Measurements from ENCODE around the gene AKAP5.
A peak's percentile ranks its signal among the peaks of the same experiment; 100 is the strongest.

The AKAP5 gene

DNA sequence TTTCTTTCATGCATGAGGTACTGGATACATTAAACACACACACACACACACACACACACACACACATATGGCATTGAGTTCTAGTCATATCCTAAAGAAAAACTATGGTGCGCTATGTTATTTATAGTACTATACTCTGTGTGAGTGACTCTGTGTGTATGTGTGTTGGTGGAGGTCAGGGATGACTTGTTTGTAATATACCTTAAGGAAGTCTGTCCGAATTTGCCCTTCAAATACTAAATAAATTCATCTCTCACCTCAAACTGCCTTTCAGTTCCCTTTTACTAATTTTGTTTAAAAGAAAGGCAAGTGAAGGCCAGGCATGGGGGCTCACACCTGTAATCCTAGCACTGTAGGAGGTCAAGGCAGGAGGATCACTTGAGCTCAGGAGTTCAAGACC is 2.1 kb upstream of the AKAP5 start:
- DNase-seq, result no peak

DNA sequence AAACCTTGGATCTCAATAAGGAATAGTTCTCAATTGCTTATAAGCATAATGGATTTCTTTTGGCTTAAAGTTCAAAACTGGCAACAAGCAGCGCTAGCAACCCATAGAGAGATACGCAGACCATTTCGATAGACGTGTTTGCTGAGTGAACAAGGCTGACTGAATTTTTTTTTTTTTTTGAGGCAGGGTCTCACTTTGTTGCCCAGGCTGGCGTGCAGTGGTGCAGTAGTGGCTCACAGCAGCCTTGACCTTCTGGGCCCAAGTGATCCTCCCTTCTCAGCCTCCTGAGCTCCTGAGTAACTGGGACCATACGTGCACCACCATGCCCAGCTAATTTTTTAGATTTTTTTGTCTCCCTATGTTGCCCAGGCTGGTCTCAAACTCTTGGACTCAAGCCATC is 1.4 kb upstream of the AKAP5 start:
- no peak for DNase-seq

DNA sequence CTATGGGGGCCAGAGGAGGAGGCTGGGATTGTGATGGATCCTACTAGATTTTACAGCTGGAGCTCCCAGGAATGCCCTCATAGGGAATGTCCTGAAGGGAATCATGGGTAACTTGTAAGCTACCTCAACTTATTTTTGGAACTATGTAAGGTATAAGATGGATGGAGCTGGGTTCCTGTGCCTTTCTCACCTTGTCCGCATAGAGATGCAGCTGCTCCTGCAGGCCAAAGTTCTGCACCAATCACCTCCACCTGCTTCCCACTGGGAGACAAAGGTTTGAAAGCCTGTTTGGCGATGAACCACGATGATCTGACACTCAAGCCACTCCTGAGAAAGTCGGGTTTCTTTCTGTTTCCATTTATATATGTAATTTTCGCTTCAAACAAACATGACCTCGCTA is 648 bp upstream of the AKAP5 start:
- DNase-seq, result no peak

DNA sequence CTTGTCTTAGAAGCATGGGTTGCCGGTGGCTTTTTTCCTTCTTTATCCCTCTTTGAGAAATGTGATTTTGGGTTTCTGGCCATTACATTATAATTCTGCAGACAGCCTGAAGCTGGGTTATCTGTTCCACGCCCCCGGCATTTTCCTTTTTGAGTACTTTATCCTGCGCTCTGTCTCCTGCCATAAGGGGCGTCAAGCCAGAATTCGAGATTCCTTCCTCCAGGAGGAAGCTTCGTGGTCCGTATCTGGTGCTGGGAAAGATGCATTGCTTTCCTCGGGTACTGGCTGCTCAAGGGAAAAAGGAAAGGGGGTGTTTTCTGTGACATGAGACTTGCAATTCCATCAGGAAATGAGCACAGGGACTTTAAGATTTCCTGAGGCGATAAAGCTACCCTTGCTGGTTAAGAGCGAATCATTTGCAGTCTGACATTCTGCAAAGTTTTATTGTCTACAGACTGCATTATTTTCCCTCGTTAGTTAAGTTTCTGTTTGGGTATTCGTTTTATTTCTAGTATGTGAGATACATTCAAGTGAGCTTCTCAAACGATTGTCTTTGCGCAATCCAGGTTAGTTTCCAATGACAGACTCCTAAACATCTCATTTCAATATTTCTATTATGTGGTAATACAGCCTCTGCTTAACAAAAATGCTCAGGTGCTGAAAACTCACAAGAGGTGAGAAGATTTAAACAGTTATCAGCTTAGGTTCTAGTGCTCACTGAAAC is 694 bp downstream of the AKAP5 start:
- peak; percentile 62 for DNase-seq

DNA sequence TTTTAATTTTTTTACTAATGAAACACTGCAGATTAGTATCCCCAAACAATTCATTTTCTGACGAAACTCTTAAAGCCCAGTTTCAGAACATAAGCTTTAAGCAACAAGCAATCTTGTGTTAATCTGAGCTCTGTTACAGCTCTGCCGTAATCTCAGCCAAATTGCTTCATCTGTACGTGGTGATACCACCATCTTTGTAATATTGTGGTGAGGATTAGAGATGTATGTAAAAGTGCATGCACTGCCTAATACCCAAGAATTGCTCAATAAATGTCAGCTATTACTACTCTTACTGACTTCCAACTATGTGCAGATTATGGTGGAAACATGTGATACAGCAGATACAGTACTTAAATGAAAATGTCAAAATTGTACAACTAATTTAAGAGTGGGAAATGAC is 1.8 kb downstream of the AKAP5 start:
- DNase-seq, result no peak

DNA sequence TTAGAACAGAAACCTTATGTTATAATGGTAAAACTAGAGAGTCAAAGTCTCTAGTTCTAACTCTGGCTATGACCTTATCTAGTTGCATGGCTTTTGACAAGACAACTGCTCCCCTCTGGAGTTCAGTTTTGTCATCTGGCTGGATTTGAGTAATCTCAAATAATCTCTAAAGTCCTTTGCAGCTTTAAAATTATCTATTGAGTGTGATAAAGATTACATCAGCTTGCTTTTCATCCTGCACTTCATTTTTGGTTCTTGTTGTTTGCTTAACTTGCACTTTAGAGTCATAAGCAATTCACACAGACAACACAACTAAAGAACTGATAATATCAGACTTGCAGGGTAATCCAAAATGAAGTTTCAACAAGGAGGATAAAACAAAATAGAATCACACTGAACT is 2.3 kb downstream of the AKAP5 start:
- no peak for DNase-seq

DNA sequence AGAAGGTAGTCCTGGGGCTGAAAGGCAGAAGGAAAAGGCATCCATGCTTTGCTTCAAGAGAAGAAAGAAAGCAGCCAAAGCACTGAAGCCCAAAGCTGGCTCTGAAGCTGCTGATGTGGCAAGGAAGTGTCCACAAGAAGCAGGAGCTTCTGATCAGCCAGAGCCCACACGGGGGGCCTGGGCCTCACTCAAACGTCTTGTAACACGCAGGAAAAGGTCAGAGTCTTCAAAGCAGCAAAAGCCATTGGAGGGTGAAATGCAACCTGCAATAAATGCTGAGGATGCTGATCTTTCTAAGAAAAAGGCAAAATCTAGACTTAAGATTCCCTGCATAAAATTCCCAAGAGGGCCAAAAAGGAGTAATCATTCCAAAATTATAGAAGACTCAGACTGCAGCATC is 3.2 kb downstream of the AKAP5 start:
- no peak for DNase-seq

DNA sequence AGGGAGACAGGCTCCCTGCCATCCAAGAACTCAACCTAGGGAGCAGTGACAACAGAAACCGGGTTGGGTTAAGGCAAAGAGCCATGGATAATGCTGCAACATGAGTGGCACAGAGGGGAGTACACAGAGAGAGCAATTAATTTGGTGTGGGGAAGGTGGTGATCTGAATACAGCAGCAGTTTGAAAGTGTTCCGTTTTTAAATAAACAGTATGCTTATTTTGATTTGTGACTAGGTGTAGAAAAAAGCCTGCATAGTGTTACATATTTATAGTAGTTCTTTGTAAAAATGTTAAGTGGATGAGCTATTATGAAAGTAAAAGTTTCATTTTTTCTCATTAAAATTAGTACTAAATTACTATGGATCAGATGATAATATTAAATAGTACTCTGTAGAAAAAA is 8.7 kb downstream of the AKAP5 start:
- no peak for DNase-seq

DNA sequence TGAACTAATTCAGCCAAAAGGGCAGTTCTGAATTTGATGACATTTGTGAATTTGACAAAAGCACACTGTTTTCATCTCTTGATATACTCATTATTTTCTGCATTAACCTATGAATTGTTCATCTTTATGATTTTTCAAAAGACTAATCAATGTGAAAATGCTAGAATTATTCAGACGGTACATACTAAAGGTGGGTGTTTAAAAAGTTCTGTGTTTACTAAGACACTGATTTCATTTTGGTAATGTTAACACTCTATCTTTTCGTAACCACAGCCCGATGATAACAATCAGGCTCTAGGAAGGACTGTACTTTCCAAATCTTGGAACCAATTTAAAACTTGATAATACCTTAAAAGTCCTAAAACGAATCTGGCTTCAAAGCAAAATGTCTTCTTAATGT is 9.4 kb downstream of the AKAP5 start:
- no peak for DNase-seq

DNA sequence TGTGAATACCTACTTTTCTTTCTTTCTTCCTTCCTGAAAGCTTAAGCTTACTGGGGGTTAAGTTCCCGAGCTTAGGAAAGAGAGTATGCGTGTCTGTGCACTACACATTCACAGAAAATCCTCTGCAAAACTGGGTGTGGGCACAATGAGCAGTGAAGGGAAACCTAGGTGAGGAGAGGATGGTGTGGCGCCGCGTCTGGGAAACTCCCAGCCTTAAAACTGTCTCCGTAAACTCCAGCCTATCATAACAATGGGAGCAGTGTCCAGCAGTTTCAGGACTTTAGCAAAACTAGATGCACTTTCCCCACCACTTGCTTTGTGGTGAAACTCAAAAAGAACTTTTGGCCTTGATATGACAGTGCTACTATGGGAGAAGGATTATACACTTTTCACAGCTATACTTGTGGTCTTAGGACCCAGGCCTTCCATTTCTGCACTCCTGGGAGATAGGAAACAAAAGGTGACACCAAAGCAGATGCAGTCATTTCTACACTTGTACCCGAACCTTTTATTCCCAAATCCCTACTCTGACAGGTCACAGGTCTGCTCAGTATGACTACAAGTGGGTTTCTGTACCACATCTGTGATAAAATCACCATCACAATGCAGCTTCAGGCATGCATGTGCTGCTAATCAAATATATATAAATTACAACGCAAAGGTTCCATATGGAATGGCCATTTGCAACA is 10.4 kb downstream of the AKAP5 start:
- DNase-seq, result no peak

DNA sequence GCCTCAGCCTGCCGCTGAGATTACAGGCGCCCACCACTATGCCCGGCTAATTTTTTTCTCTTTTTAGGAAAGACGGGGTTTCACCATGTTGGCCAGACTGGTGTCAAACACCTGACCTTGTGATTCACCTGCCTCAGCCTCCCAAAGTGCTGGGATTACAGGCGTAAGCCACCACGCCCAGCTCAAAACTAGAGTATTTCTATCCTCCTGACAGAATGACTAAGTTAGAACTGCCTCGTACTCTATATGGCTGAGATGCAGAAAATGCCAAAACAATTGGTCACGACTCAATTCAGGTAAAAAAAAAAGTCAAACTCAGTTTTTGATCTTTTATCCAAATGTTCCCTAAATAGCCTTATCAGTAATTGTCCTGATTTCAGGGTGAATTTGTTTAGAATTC is 11.1 kb downstream of the AKAP5 start:
- no peak for DNase-seq

DNA sequence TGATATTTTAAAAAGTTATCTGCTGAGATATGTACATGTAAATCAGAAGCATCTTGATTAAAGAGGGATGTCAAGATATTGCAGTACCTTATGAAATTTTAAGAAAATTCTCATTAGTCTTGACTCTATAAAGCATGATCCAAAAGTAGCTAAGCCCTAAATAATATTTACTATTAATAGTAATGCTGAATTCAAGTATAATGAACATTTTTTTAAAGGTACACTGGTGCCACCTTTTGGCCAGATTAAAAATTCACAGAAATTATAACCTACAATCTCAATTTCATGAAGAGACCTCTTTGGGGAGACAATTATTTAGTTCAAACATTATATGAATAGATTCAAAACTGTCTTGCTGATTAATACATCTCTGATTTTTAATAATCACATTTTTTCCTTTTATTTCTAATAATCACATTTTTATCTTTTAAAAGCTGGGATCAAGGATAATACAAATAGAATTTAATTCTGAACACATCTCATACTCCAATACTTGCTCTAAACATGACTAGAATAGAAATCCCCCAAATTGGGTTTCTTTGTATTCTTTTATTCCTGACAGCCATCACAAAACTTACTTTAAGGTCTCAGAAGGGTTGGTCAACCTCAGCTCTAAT is 13.4 kb downstream of the AKAP5 start:
- no peak for DNase-seq

DNA sequence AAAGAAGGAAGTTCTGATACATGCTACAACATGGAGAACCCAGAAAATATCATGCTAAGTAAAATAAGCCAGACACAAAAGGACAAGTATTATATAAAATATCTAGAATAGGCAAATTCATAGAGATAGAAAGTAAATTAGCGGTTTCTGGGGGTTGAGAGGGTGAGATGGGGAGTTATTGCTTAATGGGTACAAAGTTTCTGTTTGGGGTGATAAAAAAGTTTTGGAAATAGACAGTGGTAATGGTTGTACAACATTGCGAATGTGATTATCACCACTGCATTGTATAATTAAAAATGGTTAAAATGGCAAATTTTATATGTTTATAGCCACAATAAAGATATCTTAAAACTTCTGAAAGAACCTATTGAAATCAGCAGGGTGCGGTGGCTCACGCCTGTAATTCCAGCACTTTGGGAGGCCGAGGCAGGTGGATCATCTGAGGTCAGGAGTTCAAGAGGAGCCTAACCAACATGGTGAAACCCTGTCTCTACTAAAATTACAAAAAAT is 23.3 kb downstream of the AKAP5 start:
- no peak for DNase-seq

DNA sequence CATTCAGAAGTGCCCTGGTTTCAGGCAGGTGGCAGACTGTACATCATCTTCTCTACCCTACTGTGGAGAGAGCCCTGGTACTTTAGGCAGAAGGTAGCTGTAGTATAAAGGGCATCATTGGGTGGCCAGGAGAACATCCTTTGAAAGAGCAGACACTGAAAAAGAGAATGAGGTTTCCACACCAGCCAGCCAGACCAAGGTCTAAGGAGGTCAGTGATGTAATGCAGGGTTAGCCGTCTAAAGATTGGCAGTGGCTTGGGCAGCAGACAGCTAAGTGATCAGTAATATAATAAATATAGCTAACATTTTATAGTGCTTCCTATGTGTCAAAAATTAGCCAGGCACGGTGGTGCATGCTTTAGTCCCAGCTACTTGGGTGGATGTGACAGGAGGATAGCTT is 26.3 kb downstream of the AKAP5 start:
- no peak for DNase-seq

DNA sequence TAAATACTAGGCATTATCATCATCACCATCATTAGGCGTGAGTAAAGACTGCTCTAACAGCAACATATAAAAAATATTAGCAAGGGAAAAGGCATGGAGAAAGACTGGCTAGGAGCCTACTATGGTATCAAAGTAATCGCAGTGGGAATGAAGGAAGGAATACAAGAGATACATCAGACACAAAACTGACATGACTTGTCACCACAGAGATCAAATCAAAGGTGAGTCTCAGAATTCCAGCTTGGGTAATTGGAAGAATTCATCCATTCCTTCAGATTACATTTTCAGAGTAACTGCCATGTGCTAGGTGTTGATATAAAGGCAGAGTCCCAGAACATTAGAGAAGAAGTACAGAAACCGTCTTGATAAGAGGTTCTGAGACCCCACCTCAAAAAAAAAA is 28.2 kb downstream of the AKAP5 start:
- no peak for DNase-seq

DNA sequence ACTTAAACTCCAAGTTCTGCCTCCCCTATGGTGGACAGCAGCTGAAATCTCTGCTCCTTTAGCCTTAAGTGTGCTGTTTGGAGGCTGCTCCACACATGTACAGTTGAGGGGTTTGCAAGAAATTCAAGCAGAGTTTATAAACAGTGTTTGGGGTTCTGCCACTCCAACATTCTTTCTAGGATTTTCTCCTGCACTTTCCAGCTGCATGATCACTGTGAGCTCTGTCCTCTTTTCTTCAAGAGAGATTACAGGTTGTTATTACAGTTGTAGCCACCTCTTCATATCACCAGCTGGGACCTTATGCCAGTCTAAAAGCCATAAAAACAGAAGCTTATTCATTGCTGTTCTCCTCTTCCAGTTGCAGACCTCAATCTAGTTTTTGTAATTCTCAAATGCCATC is 30.0 kb downstream of the AKAP5 start:
- no peak for DNase-seq

DNA sequence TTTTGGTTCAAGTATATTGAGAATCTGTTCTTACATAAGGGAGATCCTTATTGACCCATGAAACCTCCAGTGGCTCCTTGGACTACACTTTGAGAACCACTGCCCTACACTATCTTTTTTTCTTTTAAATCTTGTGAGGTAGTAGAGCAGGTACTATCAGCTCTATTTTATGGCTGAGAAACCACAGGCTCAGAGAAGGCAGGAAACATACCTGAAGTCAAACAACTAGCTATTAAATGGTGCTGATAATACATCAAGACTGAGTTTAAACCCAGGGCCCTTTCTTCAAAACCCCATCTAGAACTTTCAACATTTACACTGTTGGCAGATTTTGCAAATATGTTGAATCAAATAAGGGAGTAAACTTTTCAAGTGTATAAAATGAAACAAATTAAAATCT is 31.5 kb downstream of the AKAP5 start:
- DNase-seq, result no peak

DNA sequence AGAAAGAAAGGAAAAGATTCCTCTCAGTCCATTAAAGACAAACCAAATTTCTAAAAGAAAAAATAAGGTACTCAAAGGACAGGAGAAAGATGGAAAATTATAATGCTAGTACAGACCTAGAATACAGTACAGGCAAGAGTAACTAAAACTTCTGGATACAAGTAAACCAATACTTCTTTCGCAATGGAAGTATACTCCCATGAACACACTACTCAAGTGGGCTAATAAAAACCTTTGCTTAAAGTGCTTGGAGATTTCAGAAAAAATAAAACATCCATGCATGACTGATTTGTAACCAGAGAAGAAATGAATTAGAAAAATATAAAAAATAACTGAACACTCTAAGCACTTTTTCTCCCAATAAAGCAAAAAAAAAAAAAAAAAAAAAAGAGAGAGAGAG is 34.8 kb downstream of the AKAP5 start:
- no peak for DNase-seq

DNA sequence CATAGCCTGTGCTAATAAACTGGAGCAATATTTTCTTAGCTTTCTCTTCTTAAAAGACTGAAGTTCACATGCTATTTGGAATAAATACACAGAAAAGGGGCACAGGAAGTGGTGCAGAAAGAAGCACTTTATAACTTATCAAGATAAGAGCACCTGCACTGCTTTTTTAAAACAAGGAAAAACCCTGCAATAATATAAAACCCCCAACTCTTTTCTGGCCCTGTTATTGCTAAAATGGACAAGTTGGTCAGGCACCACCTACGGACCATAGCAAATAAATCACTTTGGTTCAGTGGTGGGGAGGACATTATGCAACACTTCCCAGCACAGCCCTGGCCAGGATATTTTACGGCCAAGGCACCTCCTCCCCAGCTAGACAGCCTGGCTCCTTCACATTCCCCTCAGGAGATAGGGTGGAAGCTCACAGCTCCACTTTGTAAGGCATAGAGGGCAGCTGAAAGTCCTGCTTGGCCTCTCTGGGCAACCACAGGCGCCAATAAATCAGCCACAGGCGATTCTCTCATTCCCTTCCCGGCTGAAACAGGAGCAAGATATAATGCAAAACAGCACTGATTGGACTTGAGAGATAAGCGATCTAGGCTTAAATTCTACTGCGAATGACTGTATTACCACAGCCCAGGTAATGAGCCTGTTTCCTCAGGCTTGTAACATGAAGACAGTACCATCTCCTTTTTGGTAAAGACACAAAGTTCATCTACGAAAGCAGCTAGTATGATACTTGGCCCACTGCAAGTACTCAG is 36.3 kb downstream of the AKAP5 start:
- DNase-seq, result no peak

DNA sequence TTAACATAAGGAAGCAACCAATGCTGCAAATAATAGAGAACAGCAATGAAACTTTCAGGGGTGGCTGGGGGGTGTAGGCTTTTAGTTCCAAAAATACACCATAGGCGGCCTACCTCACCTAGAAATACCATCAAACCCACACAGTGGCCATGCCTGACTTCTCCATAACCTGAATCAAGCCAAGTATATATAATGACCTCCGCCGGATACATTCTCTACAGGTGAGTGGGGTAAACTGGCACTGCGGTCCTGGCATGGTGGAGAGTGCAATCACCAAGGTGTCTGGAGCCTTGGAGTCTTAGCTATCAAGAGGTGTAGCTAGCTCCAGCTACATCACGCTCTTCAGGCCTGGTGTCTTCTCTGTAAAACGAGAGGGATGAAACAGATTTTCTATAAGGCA is 37.2 kb downstream of the AKAP5 start:
- no peak for DNase-seq

DNA sequence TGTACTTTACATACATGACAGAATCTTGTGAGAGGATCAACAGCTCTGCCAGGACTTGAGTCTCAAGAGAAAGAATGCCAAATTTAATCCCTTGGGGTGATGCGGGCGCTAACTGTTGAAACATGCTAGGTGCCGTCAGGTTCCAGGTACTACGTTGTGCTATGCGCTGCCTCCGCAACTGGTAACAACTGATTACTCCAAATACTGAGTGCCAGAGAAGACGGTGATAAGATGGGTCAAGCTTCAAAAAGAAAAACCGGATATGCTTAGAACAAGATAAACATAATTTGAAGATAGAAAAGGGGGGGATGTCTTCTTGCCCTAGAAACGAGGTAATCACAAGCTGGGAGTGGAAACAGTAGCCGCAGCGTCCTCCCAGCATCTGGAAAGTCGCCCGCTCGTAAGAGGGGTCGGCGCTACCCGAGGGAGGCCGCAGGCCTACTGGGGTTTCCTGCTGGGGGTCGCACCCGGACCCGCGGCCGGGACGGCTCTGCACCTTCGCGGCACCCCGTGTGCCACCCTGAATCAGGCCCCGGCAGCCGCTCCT is 37.7 kb downstream of the AKAP5 start:
- DNase-seq, result no peak

DNA sequence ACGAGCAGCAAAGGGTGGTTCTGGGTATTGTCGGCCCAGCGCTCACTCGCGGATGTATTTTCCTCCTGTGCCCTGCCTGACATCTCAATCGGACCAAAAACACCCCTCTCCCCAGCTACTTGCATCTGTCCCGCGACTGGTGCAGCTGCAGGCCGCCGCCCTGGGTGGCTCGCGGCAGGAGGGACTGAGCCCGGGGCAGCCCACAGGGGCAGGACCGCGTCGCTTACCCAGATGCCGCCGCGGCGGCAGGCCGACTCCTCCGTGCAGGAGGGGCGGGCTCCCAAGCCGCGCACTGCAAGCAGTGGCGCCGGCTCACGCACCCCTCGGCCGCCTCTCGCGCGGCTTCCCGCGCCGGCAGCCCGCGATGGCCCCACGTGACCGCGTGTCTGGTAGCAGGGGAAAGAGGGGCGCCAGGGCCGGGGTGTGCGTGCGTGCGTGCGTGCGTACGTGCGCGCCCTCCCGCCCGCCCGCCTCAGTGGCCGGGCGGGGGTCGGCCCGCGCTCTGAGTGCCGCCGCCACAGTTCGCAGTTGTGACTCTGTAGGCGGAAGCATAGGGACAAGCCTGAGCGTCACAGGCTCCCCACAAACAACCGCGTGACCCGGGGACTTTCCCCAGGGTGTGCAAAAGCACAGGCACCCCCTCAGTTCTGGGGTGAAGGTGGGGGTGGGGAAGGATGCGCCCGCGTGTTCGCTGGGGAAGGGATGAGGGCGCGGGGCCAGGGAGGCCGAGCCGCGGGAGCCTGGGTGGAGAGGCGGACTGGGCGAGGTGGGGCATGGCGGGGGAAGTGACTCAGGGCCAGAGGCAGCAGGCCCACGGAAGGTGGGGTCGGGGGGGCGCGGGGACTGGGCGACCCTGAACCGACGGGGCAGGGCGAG is 38.4 kb downstream of the AKAP5 start, which contains the start of gene ZBTB25:
Gene ZBTB25, minus strand, starts transcription at position 405 of the 876 bp plus-strand sequence. CDS start 13,305 bp downstream, outside the sequence.
- DNase-seq, result peak; percentile 87
